LNCaP clone FGC (cell line): ENCODE results near the gene EPHA7.

ENCODE experiments used
- DNase-seq: peaks from one replicate; pipeline ENCODE4 v3.0.0-alpha.2; 2011; ENCODE audit warnings: low read depth
- H3K4me3 ChIP-seq: 2 replicates; pipeline ENCODE4 v1.5.1; 2011; ENCODE audit warnings: mild to moderate bottlenecking, low read depth, low read length, control low read depth
- TF ChIP-seq, protein P1 (sequence below): IDR thresholded peaks from 2 replicates; pipeline ENCODE4 v1.5.1; 2012; ENCODE audit warnings: mild to moderate bottlenecking; ENCODE audit not compliant: control insufficient read depth, insufficient read depth; ENCODE audit errors: extremely low read depth

Gene EPHA7

GRCh38 chr6:93317592-93317991 is 101.8 kb downstream of the EPHA7 start:
- TF ChIP-seq, protein P1, sequence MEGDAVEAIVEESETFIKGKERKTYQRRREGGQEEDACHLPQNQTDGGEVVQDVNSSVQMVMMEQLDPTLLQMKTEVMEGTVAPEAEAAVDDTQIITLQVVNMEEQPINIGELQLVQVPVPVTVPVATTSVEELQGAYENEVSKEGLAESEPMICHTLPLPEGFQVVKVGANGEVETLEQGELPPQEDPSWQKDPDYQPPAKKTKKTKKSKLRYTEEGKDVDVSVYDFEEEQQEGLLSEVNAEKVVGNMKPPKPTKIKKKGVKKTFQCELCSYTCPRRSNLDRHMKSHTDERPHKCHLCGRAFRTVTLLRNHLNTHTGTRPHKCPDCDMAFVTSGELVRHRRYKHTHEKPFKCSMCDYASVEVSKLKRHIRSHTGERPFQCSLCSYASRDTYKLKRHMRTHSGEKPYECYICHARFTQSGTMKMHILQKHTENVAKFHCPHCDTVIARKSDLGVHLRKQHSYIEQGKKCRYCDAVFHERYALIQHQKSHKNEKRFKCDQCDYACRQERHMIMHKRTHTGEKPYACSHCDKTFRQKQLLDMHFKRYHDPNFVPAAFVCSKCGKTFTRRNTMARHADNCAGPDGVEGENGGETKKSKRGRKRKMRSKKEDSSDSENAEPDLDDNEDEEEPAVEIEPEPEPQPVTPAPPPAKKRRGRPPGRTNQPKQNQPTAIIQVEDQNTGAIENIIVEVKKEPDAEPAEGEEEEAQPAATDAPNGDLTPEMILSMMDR: no peak
- H3K4me3 ChIP-seq: no peak overlapping the region
- no peak for DNase-seq

- no peak overlapping the region for H3K4me3 ChIP-seq
- TF ChIP-seq, protein P1: no peak
- DNase-seq: no peak
Measured at GRCh38 chr6:93307505-93308409, 111.6 kb downstream of the EPHA7 start.

GRCh38 chr6:93305088-93305487 is 114.3 kb downstream of the EPHA7 start:
- no peak overlapping the region for H3K4me3 ChIP-seq
- no peak for DNase-seq
- TF ChIP-seq, protein P1: no peak

GRCh38 chr6:93304505-93304904 is 114.9 kb downstream of the EPHA7 start:
- H3K4me3 ChIP-seq: no peak overlapping the region
- DNase-seq: no peak
- TF ChIP-seq, protein P1: no peak

DNA sequence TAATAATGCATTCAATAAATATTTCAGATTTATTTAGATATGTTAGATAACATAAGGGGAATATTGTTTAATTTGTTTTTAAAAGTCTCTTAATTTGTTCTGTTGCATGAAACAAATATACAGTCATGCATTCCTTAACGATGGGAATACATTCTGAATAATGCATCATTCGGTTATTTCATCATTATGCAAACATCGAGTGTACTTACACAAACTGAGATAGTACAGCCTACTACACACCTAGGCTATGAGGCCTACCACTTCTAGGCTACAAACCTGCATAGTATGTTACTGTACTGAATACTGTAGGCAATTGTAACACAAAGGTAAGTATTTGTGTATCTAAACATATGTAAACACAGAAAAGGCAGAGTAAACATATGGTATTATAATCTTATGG is 118.7 kb downstream of the EPHA7 start:
- DNase-seq: peak; percentile 2
- no peak overlapping the region for H3K4me3 ChIP-seq
- TF ChIP-seq, protein P1: no peak

- TF ChIP-seq, protein P1: no peak
- DNase-seq: no peak
- H3K4me3 ChIP-seq: no peak overlapping the region
Measured at GRCh38 chr6:93299622-93300021, 119.7 kb downstream of the EPHA7 start.
